Esophagus squamous epithelium (tissue), 5 donors: ENCODE data around the gene CSPG4. TPM values are rescaled to one million over a fixed set of nuclear protein-coding genes. Genes with fewer than 3 reads are reported as not detected.

Experiments used
- DNase-seq: peaks from one replicate; lab custom pipeline; 2025; lab: John Stamatoyannopoulos, UW
- H3K27ac ChIP-seq, 4 donors: fragments of 200-600 bp; sonication (generic); one replicate each; pipeline ENCODE4 v1.5.1; 2016 to 2019; ENCODE audit warnings: mild to moderate bottlenecking in 1 of 4
- H3K27me3 ChIP-seq, 4 donors: fragments of 200-600 bp; sonication (generic); 1 replicate in 3 of 4; 2 replicates in 1 of 4; pipeline versions ENCODE4 v1.5.1 to v1.6.0; 2017 to 2021; ENCODE audit warnings: antibody characterized with exemption in 1 of 4
- H3K36me3 ChIP-seq, 3 donors: fragments of 200-600 bp; sonication (generic); one replicate each; pipeline ENCODE4 v1.5.1; 2016 to 2019
- H3K4me1 ChIP-seq, 3 donors: fragments of 200-600 bp; sonication (generic); one replicate each; pipeline ENCODE4 v1.5.1; 2017 to 2019
- H3K4me3 ChIP-seq, 4 donors: fragments of 200-600 bp; sonication (generic); 1 replicate in 3 of 4; 2 replicates in 1 of 4; pipeline ENCODE4 v1.5.1; 2016 to 2019; ENCODE audit warnings: mild to moderate bottlenecking in 2 of 4, moderate library complexity in 1 of 4
- H3K9me3 ChIP-seq, 3 donors: fragments of 200-600 bp; sonication (generic); one replicate each; pipeline ENCODE4 v1.5.1; 2016 to 2019
- CTCF ChIP-seq, 6 experiments: fragments of 450-650 bp in 4 of 6; fragments of 200-600 bp in 2 of 6; sonication (generic) in 2 of 6; IDR thresholded peaks; one replicate each; pipeline ENCODE4 v1.5.1; 2016 to 2019; ENCODE audit warnings: antibody characterized with exemption in 6 of 6, mild to moderate bottlenecking in 4 of 6, moderate library complexity in 4 of 6
- POLR2A ChIP-seq, 4 donors: fragments of 450-650 bp; IDR thresholded peaks; one replicate each; pipeline ENCODE4 v1.6.1; 2017; ENCODE audit warnings: antibody characterized with exemption in 4 of 4, mild to moderate bottlenecking in 4 of 4, moderate library complexity in 3 of 4
- WGBS, 2 donors: methylation state at CpG; one replicate each; pipeline ENCODE4 v1.1.5; 2018; 5-methylcytosine and 5-hydroxymethylcytosine counted together
- intact Hi-C: fragments of 100-400 bp; cut with DNase I; formaldehyde crosslinking; loops from one replicate; pipeline ENCODE4 v1.15.0; 2022
- total RNA-seq, 4 donors: library from RNA; depleted of rRNA; stranded (reverse); fragments of >200 nt; gene quantifications; one replicate each; pipeline ENCODE4 v1.1.0, GENCODE V29; 2016
- donor health status: DM: yes; HTN: yes; CAD: no.

Gene CSPG4
- total RNA-seq, 4 donors from 2014 or later = 2.9 to 13.4 (median 4.2) TPM

DNA sequence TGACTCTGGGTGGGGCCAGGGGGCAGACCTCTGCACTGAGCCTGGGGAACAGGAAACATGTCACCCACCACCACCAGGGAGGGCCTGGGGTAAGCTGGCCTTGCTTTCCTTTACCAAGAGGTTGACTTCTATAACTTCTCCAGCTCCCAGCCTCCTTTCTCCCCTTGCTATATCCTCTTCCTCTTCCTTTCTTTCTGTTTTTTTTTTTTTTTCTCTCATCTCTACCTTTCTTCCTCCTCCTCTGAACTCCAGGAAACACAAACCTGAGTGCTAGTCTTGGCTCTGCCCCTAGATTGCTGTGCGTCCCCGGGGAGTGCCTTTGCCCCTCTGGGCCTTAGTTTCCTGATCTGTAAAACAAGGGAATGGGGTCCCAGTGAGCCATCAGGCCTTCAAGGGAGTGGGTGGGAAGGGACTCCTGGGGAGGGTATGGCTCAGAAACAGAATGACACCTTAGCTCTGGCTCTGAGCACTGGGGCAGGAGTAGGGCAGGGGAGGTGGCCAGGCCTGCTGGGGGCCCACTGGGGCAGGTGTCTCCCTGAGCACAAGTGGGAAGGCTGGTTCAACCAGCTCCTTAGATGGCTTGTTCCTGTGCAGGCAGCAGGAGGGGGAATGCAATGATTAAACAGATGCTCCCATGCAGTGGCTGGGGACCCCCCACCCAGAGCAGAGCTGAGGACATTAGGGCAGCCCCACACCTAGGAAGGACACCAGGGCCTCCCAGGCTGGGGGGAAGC is 60.7 kb downstream of the CSPG4 start:
- H3K9me3 ChIP-seq = no peaks in the 10 kb centered on the region
- peaks cover 70 to 89% (median 74%) of the 10 kb centered on the region in 3 donors for H3K4me1 ChIP-seq
- TF ChIP-seq POLR2A (IDR thresholded peaks at IDR 0.05) = no peak
- DNase-seq = no peak
- H3K27me3 ChIP-seq = no peaks in the 10 kb centered on the region
- peaks cover 0 to 43% (median 1%) of the 10 kb centered on the region in 3 donors for H3K36me3 ChIP-seq
- intact Hi-C loops = no loop called here
- H3K27ac ChIP-seq = peak overlapping the region; percentile 47 to 99 (median 86)
- H3K4me3 ChIP-seq = peak overlapping the region; percentile 12 to 97 (median 84)
- 7 to 42% methylated on average over 2 of the region's 2 CpGs for WGBS, 2 donors

DNA sequence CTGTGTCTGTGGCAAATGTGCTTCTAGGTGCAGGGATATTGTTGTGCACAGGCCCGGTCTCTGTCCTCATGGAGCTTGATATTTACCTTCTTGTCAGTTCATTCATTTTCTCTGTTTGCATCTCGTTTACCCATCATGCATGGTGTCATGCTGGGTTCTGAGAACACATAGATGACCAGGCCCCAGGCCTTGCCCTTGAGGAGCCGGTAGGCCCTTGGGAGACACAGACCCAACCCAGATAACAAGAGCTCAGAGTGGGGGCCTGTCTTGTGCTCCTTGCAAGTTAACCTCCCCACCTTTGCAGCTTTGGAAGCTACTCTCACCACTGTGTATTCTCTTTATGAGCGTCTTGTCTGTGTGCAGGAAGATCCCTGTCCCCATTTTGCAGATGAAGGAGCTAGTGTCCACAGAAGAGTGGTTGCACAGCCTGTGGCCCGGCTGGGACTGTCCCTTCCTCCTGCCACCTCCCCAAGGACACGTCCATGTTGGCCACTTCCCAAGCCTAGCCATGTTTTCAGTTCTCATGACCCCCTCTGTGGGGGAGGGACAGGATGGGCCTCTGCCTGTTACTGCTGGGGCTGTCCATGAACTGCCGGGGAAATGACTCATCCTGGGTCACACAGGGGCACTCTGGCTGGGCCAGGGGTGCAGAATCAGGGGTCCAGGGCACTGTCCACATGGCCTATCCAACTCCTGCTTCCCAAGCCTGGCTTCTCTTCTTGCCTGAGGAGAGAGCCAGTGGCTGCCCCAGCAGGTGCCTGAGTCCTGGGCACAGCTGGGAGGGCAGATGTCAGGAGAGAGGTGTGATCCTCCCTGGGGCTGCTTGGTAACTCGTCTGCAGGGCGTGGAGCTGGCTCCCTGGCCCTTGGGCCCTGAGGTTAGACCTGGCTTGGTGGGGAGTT is 61.5 kb downstream of the CSPG4 start:
- peak overlapping the region; percentile 12 to 97 (median 84) for H3K4me3 ChIP-seq
- H3K4me1 ChIP-seq = peaks cover 77 to 89% (median 79%) of the 10 kb centered on the region in 3 donors
- intact Hi-C loops = no loop called here
- peak overlapping the region; percentile 47 to 99 (median 86) for H3K27ac ChIP-seq
- DNase-seq = no peak
- WGBS, 2 donors = 44 to 51% methylated on average over 5 to 6 of the region's 9 CpGs
- TF ChIP-seq CTCF (IDR thresholded peaks at IDR 0.05) = no peak
- no peak for TF ChIP-seq POLR2A (IDR thresholded peaks at IDR 0.05)
- H3K9me3 ChIP-seq = no peaks in the 10 kb centered on the region
- peaks cover 0 to 35% (median 0%) of the 10 kb centered on the region in 3 donors for H3K36me3 ChIP-seq
- H3K27me3 ChIP-seq = no peaks in the 10 kb centered on the region

- WGBS, 2 donors = 92 to 94% methylated on average over 3 to 15 of the region's 18 CpGs
- DNase-seq = no peak
- peak overlapping the region; percentile 12 to 97 (median 84) for H3K4me3 ChIP-seq
- TF ChIP-seq POLR2A (IDR thresholded peaks at IDR 0.05) (no peak), CTCF (IDR thresholded peaks at IDR 0.05) (no peak)
- H3K27me3 ChIP-seq = no peaks in the 10 kb centered on the region
- peaks cover 68 to 84% (median 74%) of the 10 kb centered on the region in 3 donors for H3K4me1 ChIP-seq
- intact Hi-C loops = no loop called here
- peaks cover 0 to 22% (median 0%) of the 10 kb centered on the region in 3 donors for H3K36me3 ChIP-seq
- no peaks in the 10 kb centered on the region for H3K9me3 ChIP-seq
- peak overlapping the region in 2 of 4 donors; percentile 96 to 99 for H3K27ac ChIP-seq
These were observed 62.8 kb downstream of the CSPG4 start for GRCh38 chr15:75649848-75650247.

DNA sequence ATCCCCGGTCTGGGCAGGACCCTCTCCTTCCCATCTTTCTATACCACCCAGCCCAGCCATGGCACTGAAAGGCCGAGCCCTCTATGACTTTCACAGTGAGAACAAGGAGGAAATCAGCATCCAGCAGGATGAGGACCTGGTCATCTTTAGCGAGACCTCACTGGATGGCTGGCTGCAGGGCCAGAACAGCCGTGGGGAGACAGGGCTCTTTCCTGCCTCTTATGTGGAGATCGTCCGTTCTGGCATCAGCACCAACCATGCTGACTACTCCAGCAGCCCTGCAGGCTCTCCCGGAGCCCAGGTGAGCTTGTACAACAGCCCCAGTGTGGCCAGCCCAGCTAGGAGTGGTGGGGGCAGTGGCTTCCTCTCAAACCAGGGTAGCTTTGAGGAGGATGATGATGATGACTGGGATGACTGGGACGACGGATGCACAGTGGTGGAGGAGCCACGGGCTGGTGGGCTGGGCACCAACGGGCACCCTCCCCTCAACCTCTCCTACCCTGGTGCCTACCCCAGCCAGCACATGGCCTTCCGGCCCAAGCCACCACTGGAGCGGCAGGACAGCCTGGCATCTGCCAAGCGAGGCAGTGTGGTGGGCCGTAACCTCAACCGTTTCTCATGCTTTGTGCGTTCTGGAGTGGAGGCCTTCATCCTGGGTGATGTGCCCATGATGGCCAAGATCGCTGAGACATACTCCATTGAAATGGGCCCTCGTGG is 63.4 kb downstream of the CSPG4 start:
- Histone ChIP-seq H3K36me3 (peaks cover 0 to 21% (median 0%) of the 10 kb centered on the region in 3 donors), H3K27ac (peak overlapping the region; percentile 94 to 99 (median 97)), H3K4me1 (peaks cover 62 to 78% (median 67%) of the 10 kb centered on the region in 3 donors), H3K27me3 (no peaks in the 10 kb centered on the region), H3K9me3 (no peaks in the 10 kb centered on the region), H3K4me3 (peak overlapping the region; percentile 51 to 97 (median 84))
- WGBS, 2 donors = 72 to 74% methylated on average over 4 to 8 of the region's 19 CpGs
- TF ChIP-seq CTCF (IDR thresholded peaks at IDR 0.05) (no peak), POLR2A (IDR thresholded peaks at IDR 0.05) (no peak)
- DNase-seq = no peak
- intact Hi-C loops = no loop called here
